Activated CD4-positive, alpha-beta T cell treated with anti-CD3 and anti-CD28 coated beads for 1 hour (primary cell): Measurements from ENCODE around the gene HK1.

Source experiments
- DNase-seq: peaks from one replicate; pipeline ENCODE4 v3.0.0-alpha.2; 2020

Gene HK1

GRCh38 chr10:69379800-69380199 is 101.5 kb downstream of the HK1 start:
- no peak for DNase-seq

DNA sequence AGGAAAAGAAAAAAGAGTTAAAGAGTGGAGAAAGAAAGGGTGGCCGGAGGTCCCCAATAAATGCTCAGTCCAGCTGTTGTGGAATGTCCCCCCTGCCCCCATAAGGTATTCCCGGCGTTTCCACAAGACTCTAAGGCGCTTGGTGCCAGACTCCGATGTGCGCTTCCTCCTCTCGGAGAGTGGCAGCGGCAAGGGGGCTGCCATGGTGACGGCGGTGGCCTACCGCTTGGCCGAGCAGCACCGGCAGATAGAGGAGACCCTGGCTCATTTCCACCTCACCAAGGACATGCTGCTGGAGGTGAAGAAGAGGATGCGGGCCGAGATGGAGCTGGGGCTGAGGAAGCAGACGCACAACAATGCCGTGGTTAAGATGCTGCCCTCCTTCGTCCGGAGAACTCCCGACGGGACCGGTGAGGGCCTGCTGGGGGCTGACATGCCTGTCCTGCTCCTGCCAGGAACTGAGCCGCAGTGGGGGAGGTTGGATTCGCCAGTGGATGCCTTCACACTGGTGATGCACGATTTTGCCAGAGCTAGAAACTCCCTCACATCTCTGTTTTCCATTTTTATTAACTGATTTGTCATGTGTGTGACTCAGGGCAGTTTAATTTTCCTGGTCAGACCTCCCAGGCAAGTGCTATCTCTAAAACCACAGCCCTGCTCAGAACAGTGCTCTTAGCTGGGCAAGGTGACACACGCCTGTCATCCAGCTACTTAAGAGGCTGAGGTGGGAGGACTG is 104.3 kb downstream of the HK1 start:
- no peak for DNase-seq

- DNase-seq, result no peak
Observed at GRCh38 chr10:69383558-69383957, 105.3 kb downstream of the HK1 start.

GRCh38 chr10:69384320-69384719 is 106.0 kb downstream of the HK1 start:
- no peak for DNase-seq

DNA sequence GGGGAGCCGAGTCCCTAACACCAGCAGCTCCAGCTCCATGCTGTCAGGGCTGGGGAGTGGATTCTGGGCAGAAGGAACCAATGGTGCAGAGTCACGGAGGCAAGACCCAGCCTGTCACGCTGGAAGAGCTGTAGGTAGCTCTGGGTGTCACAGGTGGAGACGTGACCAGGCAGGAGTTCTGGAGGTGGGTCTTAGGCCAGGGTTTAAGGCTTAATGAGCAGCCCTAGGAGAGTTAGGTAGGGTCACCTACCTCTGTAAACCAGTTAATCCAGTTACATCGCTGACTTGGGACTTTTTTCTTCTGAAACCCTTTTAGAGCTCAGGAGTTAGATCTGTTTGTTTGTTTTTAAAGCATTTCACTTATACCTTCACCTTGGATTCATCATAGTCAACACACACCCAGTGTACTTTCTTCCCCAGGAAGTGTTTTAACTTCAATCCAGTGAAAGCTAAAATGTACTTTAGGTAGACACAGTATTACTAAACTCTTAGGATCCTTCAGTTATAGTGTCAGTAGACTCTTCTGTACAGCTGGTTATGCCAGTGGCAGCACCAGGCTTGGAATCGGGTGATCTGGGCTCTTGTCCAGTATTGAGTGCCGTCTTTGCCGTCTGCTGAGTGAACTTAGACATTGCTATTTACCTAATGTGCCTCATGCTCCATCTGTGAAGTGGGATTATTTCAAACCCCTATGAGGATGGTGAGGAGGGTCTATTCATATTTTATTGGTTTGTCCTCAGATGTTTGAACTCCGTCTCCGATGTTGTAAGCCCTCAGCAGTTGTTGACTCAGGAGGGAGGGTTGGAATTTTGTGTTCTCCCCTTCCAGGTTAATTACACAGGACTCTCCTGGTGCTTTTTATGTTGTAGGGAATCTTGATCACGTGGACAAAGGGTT is 107.4 kb downstream of the HK1 start:
- DNase-seq, result no peak

- no peak for DNase-seq
Observed at GRCh38 chr10:69387500-69387899, 109.2 kb downstream of the HK1 start.

DNA sequence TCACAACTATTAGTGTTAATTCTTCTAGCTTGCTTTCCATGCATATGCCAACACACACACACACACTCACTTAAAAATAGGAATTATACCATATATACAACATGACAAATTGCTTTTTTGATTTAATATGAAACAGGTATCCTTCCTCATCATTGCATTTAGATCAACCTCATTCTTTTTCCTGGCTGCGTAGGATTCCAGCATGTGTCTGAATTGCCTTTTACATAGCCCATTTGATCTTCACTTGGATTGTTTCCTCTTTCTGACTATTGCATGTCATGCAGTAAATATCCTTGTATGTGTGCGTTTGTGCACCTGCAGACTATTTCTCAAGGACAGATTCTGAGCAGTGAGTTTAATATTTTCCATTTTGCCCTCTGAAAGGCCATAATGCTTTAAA is 110.2 kb downstream of the HK1 start:
- no peak for DNase-seq

DNA sequence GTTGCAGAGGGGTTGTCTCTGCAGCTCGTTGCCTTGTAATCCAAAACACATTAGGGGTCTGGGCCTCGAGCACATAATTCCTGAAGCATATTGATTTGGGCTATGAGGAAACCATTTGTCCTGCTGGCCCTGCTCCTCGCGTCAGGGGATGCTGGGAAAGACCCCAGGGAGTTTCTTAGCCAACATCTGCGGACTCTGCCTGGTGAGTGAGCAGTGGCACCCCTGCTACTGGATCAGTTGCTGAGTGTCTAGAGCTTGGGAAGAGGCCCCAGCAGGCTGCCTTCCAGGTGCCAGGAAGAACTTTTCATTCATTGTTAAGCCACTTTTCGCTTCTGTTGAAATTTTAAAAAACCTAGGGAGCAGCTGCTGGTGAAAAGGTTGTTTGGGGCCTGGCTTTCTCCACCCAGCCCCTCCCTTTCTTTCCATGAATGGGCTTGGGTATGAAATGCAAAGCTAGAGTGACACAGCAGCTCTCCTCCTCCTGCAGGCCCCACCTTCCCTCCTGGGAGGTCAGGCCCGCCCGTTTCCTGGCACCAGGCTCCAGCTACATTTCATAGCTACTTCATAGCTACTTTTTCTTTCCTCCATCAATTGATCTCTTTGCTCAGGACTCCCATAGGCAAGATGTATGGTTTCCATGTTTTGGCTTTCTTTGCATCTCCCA is 111.7 kb downstream of the HK1 start:
- no peak for DNase-seq

- DNase-seq, result no peak
Observed at GRCh38 chr10:69391158-69391557, 112.9 kb downstream of the HK1 start.

- peak; percentile 71 for DNase-seq
Observed at GRCh38 chr10:69392481-69393000, 114.2 kb downstream of the HK1 start.

DNA sequence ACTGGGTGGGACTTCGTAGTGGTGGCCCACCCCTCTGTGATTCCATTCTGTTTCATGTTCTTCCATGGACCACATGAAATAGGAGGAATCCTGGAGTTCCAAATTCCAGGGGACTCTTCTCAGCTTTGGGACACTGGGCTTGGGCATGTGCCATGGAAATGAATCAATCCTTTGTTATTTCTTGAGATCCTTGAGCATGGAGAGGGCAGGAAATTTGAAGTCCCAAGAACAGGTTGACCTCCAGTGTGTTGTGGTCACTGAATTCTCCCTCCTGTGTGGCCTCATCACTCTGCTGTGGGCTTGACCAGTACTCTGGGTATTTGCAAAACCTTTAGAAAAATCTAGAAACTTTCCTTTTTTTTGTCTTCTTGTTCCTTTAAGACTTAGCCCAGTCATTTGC is 115.7 kb downstream of the HK1 start:
- no peak for DNase-seq

- DNase-seq, result no peak
Observed at GRCh38 chr10:69397972-69398371, 119.7 kb downstream of the HK1 start.

DNA sequence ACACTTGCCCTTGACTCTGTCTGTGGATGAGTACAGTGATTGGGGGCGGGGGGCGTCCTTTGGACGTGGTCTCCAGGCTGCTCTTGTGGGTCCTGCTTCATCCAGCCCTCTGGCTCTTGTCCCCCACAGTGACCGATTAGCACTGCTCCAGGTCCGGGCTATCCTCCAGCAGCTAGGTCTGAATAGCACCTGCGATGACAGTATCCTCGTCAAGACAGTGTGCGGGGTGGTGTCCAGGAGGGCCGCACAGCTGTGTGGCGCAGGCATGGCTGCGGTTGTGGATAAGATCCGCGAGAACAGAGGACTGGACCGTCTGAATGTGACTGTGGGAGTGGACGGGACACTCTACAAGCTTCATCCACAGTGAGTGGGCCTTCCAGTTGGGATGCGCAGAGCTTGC is 120.2 kb downstream of the HK1 start:
- DNase-seq, result no peak

DNA sequence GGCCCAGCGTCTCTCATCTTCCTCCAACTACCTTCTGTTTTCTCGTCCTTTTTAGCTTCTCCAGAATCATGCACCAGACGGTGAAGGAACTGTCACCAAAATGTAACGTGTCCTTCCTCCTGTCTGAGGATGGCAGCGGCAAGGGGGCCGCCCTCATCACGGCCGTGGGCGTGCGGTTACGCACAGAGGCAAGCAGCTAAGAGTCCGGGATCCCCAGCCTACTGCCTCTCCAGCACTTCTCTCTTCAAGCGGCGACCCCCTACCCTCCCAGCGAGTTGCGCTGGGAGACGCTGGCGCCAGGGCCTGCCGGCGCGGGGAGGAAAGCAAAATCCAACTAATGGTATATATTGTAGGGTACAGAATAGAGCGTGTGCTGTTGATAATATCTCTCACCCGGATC is 122.6 kb downstream of the HK1 start:
- no peak for DNase-seq

- DNase-seq, result no peak
Observed at GRCh38 chr10:69401416-69401815, 123.1 kb downstream of the HK1 start.

DNA sequence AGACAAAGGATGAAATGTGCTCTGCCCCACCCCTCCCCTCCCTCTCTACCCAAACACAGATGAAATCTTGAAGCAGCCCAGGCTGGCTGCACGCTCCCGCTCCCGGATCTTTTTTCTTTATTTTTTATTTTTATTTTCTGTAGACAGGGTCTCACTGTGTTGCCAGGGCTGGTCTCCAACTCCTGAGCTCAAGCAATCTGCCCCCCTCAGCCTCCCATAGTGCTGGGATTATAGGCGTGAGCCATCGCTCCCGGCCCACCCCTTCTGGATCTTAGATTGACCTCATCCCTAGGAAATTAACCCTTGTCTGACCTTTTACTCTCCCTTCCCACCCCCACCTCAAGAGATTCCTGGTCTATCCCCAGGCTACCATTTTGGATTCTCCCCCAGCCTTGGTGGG is 124.1 kb downstream of the HK1 start:
- no peak for DNase-seq

DNA sequence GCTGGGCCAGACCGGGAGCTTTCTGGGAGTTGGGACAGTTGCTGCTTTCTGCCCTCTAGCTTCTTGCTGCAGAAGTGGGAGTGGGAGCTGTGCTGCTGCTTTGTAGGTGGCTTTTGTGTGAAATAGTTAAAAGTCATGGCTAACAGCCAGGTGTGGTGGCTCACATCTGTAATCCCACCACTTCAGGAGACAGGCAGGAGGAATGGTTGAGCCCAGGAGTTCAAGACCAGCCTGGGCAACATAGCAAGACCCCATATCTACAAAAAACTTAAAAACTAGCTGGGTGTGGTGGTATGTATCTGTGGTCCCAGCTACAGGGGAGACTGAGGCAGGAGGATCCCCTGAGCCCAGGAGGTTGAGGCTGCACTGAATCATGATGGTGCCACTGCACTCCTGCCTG is 124.8 kb downstream of the HK1 start:
- DNase-seq, result no peak

- no peak for DNase-seq
Observed at GRCh38 chr10:69403519-69403918, 125.2 kb downstream of the HK1 start.

GRCh38 chr10:69404786-69405185 is 126.5 kb downstream of the HK1 start:
- DNase-seq, result no peak

- no peak for DNase-seq
Observed at GRCh38 chr10:69405221-69405620, 126.9 kb downstream of the HK1 start.

GRCh38 chr10:69406302-69406811 is 128.1 kb downstream of the HK1 start:
- DNase-seq, result no peak

DNA sequence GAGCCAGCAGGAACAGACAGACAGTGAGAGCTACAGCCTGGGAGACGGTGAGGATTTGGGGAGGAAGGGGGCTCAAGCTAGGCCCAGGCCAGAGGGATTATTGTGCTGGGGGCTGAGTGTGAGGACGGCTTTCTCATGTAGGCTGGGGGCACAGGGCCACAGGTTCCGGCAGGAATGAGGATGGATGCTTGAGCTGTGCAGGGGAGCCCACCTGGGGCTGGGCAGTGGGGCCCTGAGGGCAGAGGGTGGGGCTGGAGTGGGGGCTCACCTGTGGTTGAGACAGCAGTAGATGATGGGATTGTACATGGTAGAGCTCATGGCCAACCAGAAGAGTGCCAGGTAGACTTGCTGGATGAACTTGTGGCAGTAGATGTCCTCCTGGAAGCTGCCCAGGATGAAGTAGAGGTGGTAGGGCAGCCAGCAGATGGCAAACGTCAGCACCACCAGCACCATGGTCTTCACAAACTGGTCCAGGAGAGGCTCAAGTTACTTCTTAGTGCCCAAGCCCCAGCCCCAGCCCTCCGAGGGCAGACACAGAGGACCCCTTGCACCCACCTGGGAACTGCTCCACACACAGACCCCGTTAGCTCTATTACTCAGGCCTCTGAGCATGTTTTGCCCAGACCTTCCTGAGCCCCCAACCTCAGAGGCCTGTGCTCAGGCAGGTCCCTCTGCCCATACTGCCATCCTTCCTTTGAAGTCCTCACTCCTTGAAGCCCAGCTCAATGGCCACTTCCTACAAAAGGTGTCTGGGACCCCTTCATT is 128.7 kb downstream of the HK1 start:
- DNase-seq, result no peak
